IMR-90 (cell line): ENCODE data around the gene NKD1. TPM values are rescaled to one million over a fixed set of nuclear protein-coding genes. Genes with fewer than 3 reads are reported as not detected.

Experiments used
- ATAC-seq: fragments of 200-7000 bp; cut with Tn5 transposase; 2 replicates; pipeline ENCODE4 v1.9.1; 2020; ENCODE audit warnings: low read depth, mild to moderate bottlenecking, moderate library complexity
- BruUV-seq: library from RNA; stranded (reverse); fragments of 400-500 nt; replicated peaks from 2 replicates; lab custom pipeline; 2021; lab: Mats Ljungman, UMichigan
- CTCF ChIA-PET: fragments of 300-600 bp; formaldehyde crosslinking; extraction: SDS; loops from one replicate; lab custom pipeline; 2021; ENCODE audit warnings: antibody characterized with exemption; lab: Yijun Ruan, JAX
- POLR2A ChIA-PET: fragments of 300-600 bp; sonication (Branson Sonifier 250); formaldehyde crosslinking; loops from one replicate; lab custom pipeline; 2022; ENCODE audit warnings: antibody characterized with exemption; ENCODE audit not compliant: unreplicated experiment; lab: Charles Lee
- DNase-seq: peaks from one replicate; pipeline ENCODE4 v3.0.0; 2013
- H2AFZ ChIP-seq: replicated peaks from 2 replicates; pipeline ENCODE3; 2013; ENCODE audit warnings: low read length, mild to moderate bottlenecking; ENCODE audit not compliant: poor library complexity
- H2AK5ac ChIP-seq: 2 replicates; pipeline ENCODE4 v1.6.1; 2013; ENCODE audit warnings: low read depth, low read length, inconsistent platforms
- H2AK9ac ChIP-seq: replicated peaks from 2 replicates; pipeline ENCODE3; 2013; ENCODE audit warnings: mild to moderate bottlenecking, low read depth, low read length, moderate library complexity; ENCODE audit not compliant: poor library complexity
- H2BK120ac ChIP-seq: 2 replicates; pipeline ENCODE4 v1.6.1; 2013; ENCODE audit warnings: low read depth, low read length, inconsistent platforms
- H2BK15ac ChIP-seq: 3 replicates; pipeline ENCODE4 v1.6.1; 2013; ENCODE audit warnings: low read depth, low read length, inconsistent platforms
- H2BK20ac ChIP-seq: 2 replicates; pipeline ENCODE4 v1.6.1; 2013; ENCODE audit warnings: low read depth, mild to moderate bottlenecking, inconsistent platforms, low read length, moderate library complexity
- H2BK5ac ChIP-seq: 2 replicates; pipeline ENCODE4 v1.6.1; 2013; ENCODE audit warnings: mild to moderate bottlenecking, low read depth, low read length, inconsistent platforms; ENCODE audit not compliant: poor library complexity, severe bottlenecking
- H3K14ac ChIP-seq: replicated peaks from 2 replicates; pipeline ENCODE4 v1.6.1; 2013; ENCODE audit warnings: low read depth, low read length, inconsistent platforms
- H3K18ac ChIP-seq: 2 replicates; pipeline ENCODE4 v1.6.1; 2013; ENCODE audit warnings: low read depth, low read length, control low read depth
- H3K23ac ChIP-seq: 2 replicates; pipeline ENCODE4 v1.6.1; 2013; ENCODE audit warnings: low read depth, low read length, inconsistent platforms
- H3K27ac ChIP-seq: 2 replicates; pipeline ENCODE4 v1.5.1; 2013; ENCODE audit warnings: mild to moderate bottlenecking, control low read depth, low read length; ENCODE audit not compliant: insufficient read depth
- H3K27me3 ChIP-seq: 2 replicates; pipeline ENCODE4 v1.6.1; 2013; ENCODE audit warnings: low read length; ENCODE audit not compliant: control insufficient read depth, insufficient read depth
- H3K36me3 ChIP-seq: 2 replicates; pipeline ENCODE4 v1.6.1; 2013; ENCODE audit warnings: low read length, mixed read lengths; ENCODE audit not compliant: control insufficient read depth, insufficient read depth
- H3K4ac ChIP-seq: 2 replicates; pipeline ENCODE4 v1.6.1; 2013; ENCODE audit warnings: low read depth, low read length, inconsistent platforms
- H3K4me1 ChIP-seq: 2 replicates; pipeline ENCODE4 v1.6.1; 2013; ENCODE audit warnings: low read length, mixed read lengths; ENCODE audit not compliant: control insufficient read depth, insufficient read depth
- H3K4me2 ChIP-seq: 2 replicates; pipeline ENCODE4 v1.6.1; 2013; ENCODE audit warnings: low read depth, mild to moderate bottlenecking, control low read depth, low read length, moderate library complexity
- H3K4me3 ChIP-seq: 2 replicates; pipeline ENCODE4 v1.5.1; 2013; ENCODE audit warnings: low read depth, mild to moderate bottlenecking, control low read depth, low read length, moderate library complexity; ENCODE audit not compliant: insufficient read depth
- H3K56ac ChIP-seq: 2 replicates; pipeline ENCODE4 v1.6.1; 2013; ENCODE audit warnings: low read length, inconsistent platforms; ENCODE audit not compliant: insufficient read depth; ENCODE audit errors: extremely low read depth
- H3K79me1 ChIP-seq, 2 experiments: 2 replicates each; pipeline ENCODE4 v1.6.1; 2013; ENCODE audit warnings: low read length in 2 of 2, inconsistent platforms in 1 of 2, low read depth in 1 of 2
- H3K9ac ChIP-seq: 2 replicates; pipeline ENCODE4 v1.6.1; 2013; ENCODE audit warnings: low read depth, low read length, control low read depth
- H3K9me1 ChIP-seq: 2 replicates; pipeline ENCODE4 v1.6.1; 2013; ENCODE audit warnings: low read length, inconsistent platforms; ENCODE audit not compliant: insufficient read depth
- H3K9me3 ChIP-seq: 2 replicates; pipeline ENCODE4 v1.6.1; 2013; ENCODE audit warnings: low read length; ENCODE audit not compliant: control insufficient read depth, insufficient read depth
- H4K20me1 ChIP-seq: 2 replicates; pipeline ENCODE4 v1.6.1; 2013; ENCODE audit warnings: low read length, inconsistent platforms; ENCODE audit not compliant: insufficient read depth
- H4K5ac ChIP-seq: 2 replicates; pipeline ENCODE4 v1.6.1; 2013; ENCODE audit warnings: mild to moderate bottlenecking, low read depth, low read length, control low read depth
- H4K8ac ChIP-seq, 2 experiments: 2 replicates each; pipeline ENCODE4 v1.6.1; 2013; ENCODE audit warnings: low read depth in 2 of 2, low read length in 2 of 2, control low read depth in 1 of 2, inconsistent platforms in 1 of 2
- H4K91ac ChIP-seq: 2 replicates; pipeline ENCODE4 v1.6.1; 2013; ENCODE audit warnings: low read depth, low read length, inconsistent platforms; ENCODE audit not compliant: insufficient read depth
- BHLHE40 ChIP-seq: fragments of 150-350 bp; IDR thresholded peaks from 2 replicates; pipeline ENCODE4 v1.6.1; 2016; ENCODE audit warnings: mild to moderate bottlenecking, low read depth, low read length
- CEBPB ChIP-seq: IDR thresholded peaks from 2 replicates; pipeline ENCODE4 v1.6.1; 2012; ENCODE audit warnings: low read depth, low read length, improper control_type of control experiment
- CHD1 ChIP-seq: IDR thresholded peaks from 2 replicates; pipeline ENCODE4 v1.6.1; 2012; ENCODE audit warnings: low read depth, low read length, improper control_type of control experiment
- CTCF ChIP-seq: conservative IDR thresholded peaks from 2 replicates; pipeline ENCODE4 v1.5.1; 2012; ENCODE audit warnings: mild to moderate bottlenecking, low read depth, low read length, improper control_type of control experiment
- ELK1 ChIP-seq: fragments of 150-350 bp; IDR thresholded peaks from 2 replicates; pipeline ENCODE4 v1.6.1; 2016; ENCODE audit warnings: low read depth, mild to moderate bottlenecking, low read length, moderate library complexity, borderline replicate concordance
- FOS ChIP-seq: fragments of 150-350 bp; IDR thresholded peaks from 2 replicates; pipeline ENCODE4 v1.6.1; 2016; ENCODE audit warnings: low read depth, low read length
- MAFK ChIP-seq: IDR thresholded peaks from 2 replicates; pipeline ENCODE4 v1.6.1; 2012; ENCODE audit warnings: low read depth, low read length, improper control_type of control experiment
- MAZ ChIP-seq: IDR thresholded peaks from 2 replicates; pipeline ENCODE4 v1.6.1; 2012; ENCODE audit warnings: low read depth, mild to moderate bottlenecking, low read length, improper control_type of control experiment, moderate library complexity, borderline replicate concordance
- MXI1 ChIP-seq: IDR thresholded peaks from 2 replicates; pipeline ENCODE4 v1.6.1; 2012; ENCODE audit warnings: low read depth, mild to moderate bottlenecking, low read length, moderate library complexity, borderline replicate concordance
- NFE2L2 ChIP-seq: fragments of 150-350 bp; IDR thresholded peaks from 2 replicates; pipeline ENCODE4 v1.6.1; 2016; ENCODE audit warnings: low read depth, mild to moderate bottlenecking, low read length
- POLR2A ChIP-seq: IDR thresholded peaks from 2 replicates; pipeline ENCODE4 v1.6.1; 2012; ENCODE audit warnings: mild to moderate bottlenecking, low read depth, low read length
- RAD21 ChIP-seq: IDR thresholded peaks from 2 replicates; pipeline ENCODE4 v1.6.1; 2012; ENCODE audit warnings: low read length, improper control_type of control experiment
- RCOR1 ChIP-seq: IDR thresholded peaks from 2 replicates; pipeline ENCODE4 v1.6.1; 2012; ENCODE audit warnings: mild to moderate bottlenecking, low read length, improper control_type of control experiment; ENCODE audit not compliant: insufficient replicate concordance
- RFX5 ChIP-seq: IDR thresholded peaks from 2 replicates; pipeline ENCODE4 v1.8.0; 2012; ENCODE audit warnings: low read depth, mild to moderate bottlenecking, low read length, moderate library complexity
- SMC3 ChIP-seq: fragments of 150-350 bp; IDR thresholded peaks from 2 replicates; pipeline ENCODE4 v1.6.1; 2016; ENCODE audit warnings: low read depth, mild to moderate bottlenecking, antibody characterized with exemption, low read length, moderate library complexity
- USF2 ChIP-seq: fragments of 150-350 bp; IDR thresholded peaks from 2 replicates; pipeline ENCODE4 v1.6.1; 2017; ENCODE audit warnings: mild to moderate bottlenecking, antibody characterized with exemption, low read length, low read depth
- WGBS, 2 experiments: methylation state at CpG; one replicate each; pipeline versions ENCODE4 v1.1.5 to v1.1.7; 2013; ENCODE audit warnings: missing lambda C conversion rate in 2 of 2; ENCODE audit not compliant: insufficient read length in 1 of 2; ENCODE audit errors: extremely low coverage in 2 of 2; 5-methylcytosine and 5-hydroxymethylcytosine counted together
- dilution Hi-C: fragments of 300-500 bp; cut with HindIII; formaldehyde crosslinking; loops from one replicate; pipeline ENCODE4 v1.14.3; 2018; ENCODE audit warnings: low sequenced_read_pairs; ENCODE audit not compliant: unreplicated experiment
- in situ Hi-C: fragments of 300-500 bp; cut with MboI; formaldehyde crosslinking; loops from 3 replicates; pipeline ENCODE4 v1.14.3; 2019; ENCODE audit warnings: low sequenced_read_pairs, inconsistent platforms, mixed read lengths
- intact Hi-C: fragments of 100-400 bp; cut with micrococcal nuclease; formaldehyde crosslinking; loops from 2 replicates; pipeline ENCODE4 v1.10.0; 2022
- polyA plus RNA-seq, 3 experiments: library from polyadenylated mRNA; depleted of rRNA; stranded (reverse); fragments of >200 nt; gene quantifications; 2 replicates each; pipeline ENCODE4 v1.2.3, GENCODE V29; 2012; ENCODE audit warnings: low replicate concordance in 1 of 3
- total RNA-seq: library from RNA; depleted of rRNA; stranded (reverse); fragments of >200 nt; gene quantifications from 2 replicates; pipeline ENCODE4 v1.2.3, GENCODE V29; 2012

The NKD1 gene
- total and polyA plus RNA-seq, 2 of the 4 experiments (the other 2 are of a cell fraction) = not detected

- Histone ChIP-seq H2AK5ac (no peak overlapping the region), H4K5ac (no peak overlapping the region), H2BK20ac (no peak overlapping the region), H3K4me1 (peaks cover 2% of the 10 kb centered on the region; the same call in 1 of the 2 replicates), H3K4ac (no peak overlapping the region), H3K56ac (no peak overlapping the region), H4K91ac (no peak overlapping the region), H3K36me3 (no peaks in the 10 kb centered on the region), H4K20me1 (no peaks in the 10 kb centered on the region), H3K4me2 (no peak overlapping the region), H2AFZ (no peak overlapping the region), H3K27ac (no peak overlapping the region), H3K79me1 (no peaks in the 10 kb centered on the region), H2BK15ac (no peak overlapping the region), H2AK9ac (no peak overlapping the region), H2BK5ac (no peak overlapping the region), H3K4me3 (no peak overlapping the region), H3K9ac (no peak overlapping the region), H3K23ac (no peak overlapping the region), H3K14ac (no peak overlapping the region), H3K27me3 (peaks cover 55% of the 10 kb centered on the region), H4K8ac (no peak overlapping the region), H3K18ac (no peak overlapping the region), H3K9me1 (no peaks in the 10 kb centered on the region), H2BK120ac (no peak overlapping the region), H3K9me3 (peaks cover 2% of the 10 kb centered on the region; the same call in 1 of the 2 replicates)
- in situ Hi-C loops (no loop called here), intact Hi-C loops (loop anchor here (5.0 kb wide), 1 partner anchor 261 kb away; no protein-coding TSS in a partner anchor), dilution Hi-C loops (no loop called here)
- ATAC-seq (no peak), DNase-seq (no peak)
- BruUV-seq = no TSS peak
- TF ChIP-seq MAFK (no peak), CTCF (no peak), USF2 (no peak), CEBPB (no peak), ELK1 (no peak), FOS (no peak), SMC3 (no peak), CHD1 (no peak), RCOR1 (no peak), NFE2L2 (no peak), RFX5 (no peak), BHLHE40 (no peak), POLR2A (no peak), MXI1 (no peak), RAD21 (no peak), MAZ (no peak)
- CTCF ChIA-PET = no interaction called here
- POLR2A ChIA-PET = no interaction called here
- no CpG with 5 or more reads among the region's 2 CpGs for WGBS, 2 experiments
Observed at GRCh38 chr16:50546125-50546524, 2.1 kb upstream of the NKD1 start.
